HCT116 (cell line): ENCODE data around the gene APBA2.

Experiments
- CTCF ChIP-seq, 3 experiments: fragments of 200-600 bp in 1 of 3; sonication (generic) in 1 of 3; IDR thresholded peaks in 2 of 3; conservative IDR thresholded peaks in 1 of 3; 2 replicates each; pipeline ENCODE4 v1.5.1; 2012 to 2017; ENCODE audit warnings: low read depth in 2 of 3, low read length in 2 of 3, antibody characterized with exemption in 1 of 3, borderline replicate concordance in 1 of 3, control low read depth in 1 of 3, mild to moderate bottlenecking in 1 of 3, mixed read lengths in 1 of 3, mixed run types in 1 of 3, moderate library complexity in 1 of 3; ENCODE audit not compliant: insufficient read depth in 1 of 3
- EGR1 ChIP-seq: IDR thresholded peaks from 2 replicates; pipeline ENCODE4 v1.6.1; 2012; ENCODE audit warnings: low read depth
- EZH2 ChIP-seq: fragments of 200-600 bp; sonication (generic); IDR thresholded peaks from 2 replicates; pipeline ENCODE4 v1.6.1; 2017; ENCODE audit warnings: antibody characterized with exemption, mixed run types

GRCh38 chr15:29055876-29056275 lies 170.1 kb downstream of the APBA2 start:
- no peak for TF ChIP-seq EGR1
- TF ChIP-seq EZH2, result no peak
- TF ChIP-seq CTCF (IDR thresholded peaks at IDR 0.05 in 2 of 3, conservative IDR thresholded peaks at IDR 0.05 in 1 of 3; ENCODE audit: borderline replicate concordance in 1 of 3, insufficient read depth in 1 of 3, low read depth in 2 of 3, low read length in 2 of 3), result no peak
